ENCODE results near the gene INTS3. TPM values are rescaled to one million over a fixed set of nuclear protein-coding genes. Genes with fewer than 3 reads are reported as not detected.

Gene INTS3
- total and polyA plus RNA-seq, 2 of the 8 experiments (the other 6 are each of a cell fraction or from before 2014, with no cell fraction given), result 66.8 to 93.2 TPM

DNA sequence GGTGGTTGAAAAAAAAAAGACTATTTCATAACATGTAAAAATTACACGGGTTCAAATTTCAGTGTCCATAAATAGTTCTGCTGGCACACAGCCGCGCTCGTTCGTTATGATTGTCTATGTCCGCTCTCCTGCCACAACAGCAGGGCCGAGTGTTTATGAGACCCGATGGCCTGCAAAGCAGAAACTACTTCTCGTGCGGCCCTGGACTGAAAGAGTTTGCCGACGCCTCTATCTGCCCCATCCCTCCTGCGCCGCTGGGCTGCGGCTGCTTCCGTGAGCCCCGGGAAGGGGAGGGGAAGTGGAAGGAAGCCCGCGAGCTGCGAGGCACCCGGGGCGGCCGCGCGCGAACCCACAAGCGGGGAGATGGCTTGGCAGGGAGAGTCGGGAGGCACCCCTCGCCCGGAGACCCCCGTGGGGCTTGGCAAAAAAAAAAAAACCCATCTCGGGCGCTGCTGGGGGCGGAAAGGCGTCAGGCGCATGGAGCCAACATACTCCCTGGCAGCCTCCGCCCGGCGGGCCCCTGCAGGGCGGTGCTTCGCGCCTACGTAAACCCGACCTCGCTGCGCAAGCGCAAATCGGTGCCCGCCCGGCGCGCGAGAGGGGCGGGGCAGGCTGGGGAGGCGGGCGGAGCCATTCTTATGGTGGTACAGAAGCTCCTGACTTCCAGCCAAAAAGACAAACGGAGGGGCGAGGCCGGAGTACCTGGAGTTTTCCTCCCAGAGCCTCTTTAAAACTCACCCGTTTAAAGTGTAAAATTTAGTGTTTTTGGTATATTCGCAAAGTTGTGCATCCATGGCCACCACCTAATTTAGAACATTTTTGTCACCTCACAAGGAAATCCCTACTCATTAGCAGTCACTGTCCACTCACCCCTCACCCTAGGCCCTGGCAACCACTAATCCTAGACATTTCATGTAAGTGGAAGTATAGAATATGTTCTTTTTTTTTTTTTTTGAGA lies 55.7 kb downstream of the INTS3 start:
- peak overlapping the region; percentile 86 for H4K8ac ChIP-seq (ENCODE audit: extremely low read depth, insufficient read depth, low read length)
- 6% methylated on average over 54 of the region's 61 CpGs; no CpG with 5 or more reads in 1 of the 2 experiments for WGBS, 2 experiments (ENCODE audit: extremely low coverage in 1 of 2, insufficient coverage in 1 of 2, insufficient read length in 1 of 2, insufficient replicate concordance in 2 of 2, low coverage in 1 of 2, low lambda C conversion rate in 2 of 2, missing lambda C conversion rate in 1 of 2)
- H2BK5ac ChIP-seq (ENCODE audit: low read depth, low read length), result peak overlapping the region; percentile 77; the same call in 1 of the 2 replicates
- peak overlapping the region; percentile 73 to 78 for H3K4me2 ChIP-seq (ENCODE audit: insufficient read depth in 1 of 2, low read depth in 2 of 2, low read length in 2 of 2)
- no peak overlapping the region for H3K23ac ChIP-seq (ENCODE audit: insufficient read length)
- H2AFZ ChIP-seq (ENCODE audit: low read length), result 0 out of 2 replicates have a peak overlapping the region, but pooled peaks have one; percentile 48
- ChIA-PET POLR2A (ENCODE audit: partially characterized antibody) (interaction anchor here (0.6 to 3.2 kb wide), 11 partner anchors 8 to 331 kb away, joined by 3 to 17 read pairs (median 4); partner anchors contain the start of genes RPS27, SLC27A3 and SLC39A1), CTCF (ENCODE audit: partially characterized antibody) (interaction anchor here (0.8 to 1.5 kb wide), 2 partner anchors 8 to 11 kb away, joined by 4 to 7 read pairs; partner anchors contain the start of gene SLC27A3)
- H3K4me1 ChIP-seq (replicated peaks in 1 of 4; ENCODE audit: control insufficient read depth in 3 of 4, insufficient read depth in 4 of 4, low read length in 3 of 4), result peaks cover 0 to 2% (median 0%) of the 10 kb centered on the region in 4 experiments; a peak in 2 of 7 replicates
- H3K36me3 ChIP-seq (ENCODE audit: control insufficient read depth in 2 of 4, insufficient read depth in 4 of 4, low read length in 3 of 4), result no peaks in the 10 kb centered on the region
- peak overlapping the region; percentile 87 for H3K18ac ChIP-seq (ENCODE audit: extremely low read depth, low read length)
- H3K14ac ChIP-seq (ENCODE audit: insufficient read length), result no peak overlapping the region
- no peak overlapping the region for H2BK15ac ChIP-seq (ENCODE audit: low read length)
- H4K91ac ChIP-seq (replicated peaks; ENCODE audit: insufficient read length, low read length), result peak overlapping the region; percentile 66
- DNase-seq (ENCODE audit: low read depth in 1 of 2, low spot score in 2 of 2) (peak; percentile 80 to 97), FAIRE-seq (no peak)
- peak overlapping the region; percentile 62 to 71 (median 66) for H3K4me3 ChIP-seq (ENCODE audit: extremely low read depth in 1 of 4, insufficient read depth in 2 of 4, low read depth in 3 of 4, low read length in 4 of 4)
- H2BK12ac ChIP-seq (ENCODE audit: low read depth, low read length), result no peak overlapping the region
- H4K20me1 ChIP-seq (replicated peaks in 1 of 2; ENCODE audit: control insufficient read depth in 1 of 2, insufficient read depth in 2 of 2, low read length in 2 of 2), result no peaks in the 10 kb centered on the region
- H2AK5ac ChIP-seq (ENCODE audit: low read depth, low read length), result no peak overlapping the region
- H2BK120ac ChIP-seq (replicated peaks; ENCODE audit: low read depth, low read length), result no peak overlapping the region
- H3K79me1 ChIP-seq (ENCODE audit: low read depth, low read length), result no peaks in the 10 kb centered on the region
- peak overlapping the region; percentile 77 for H3K56ac ChIP-seq (replicated peaks; ENCODE audit: insufficient read length, low read depth, low read length)
- no peaks in the 10 kb centered on the region; the same call in 1 of the 2 replicates for H3K23me2 ChIP-seq (ENCODE audit: low read depth, low read length)
- H3K79me2 ChIP-seq (ENCODE audit: control insufficient read depth in 1 of 2, insufficient read depth in 2 of 2, low read length in 2 of 2), result no peaks in the 10 kb centered on the region
- peak overlapping the region; percentile 81; the same call in 1 of the 2 replicates for H3K27ac ChIP-seq (ENCODE audit: low read depth, low read length)
- no peaks in the 10 kb centered on the region; a peak in 1 of 7 replicates for H3K27me3 ChIP-seq (replicated peaks in 1 of 4; ENCODE audit: control insufficient read depth in 3 of 4, extremely low read depth in 1 of 4, insufficient read depth in 3 of 4, low read length in 3 of 4)
- no peaks in the 10 kb centered on the region for H3K9me3 ChIP-seq (ENCODE audit: insufficient read depth in 2 of 2, low read depth in 1 of 2, low read length in 1 of 2)
- H2BK20ac ChIP-seq (ENCODE audit: low read length), result no peak overlapping the region
- H4K5ac ChIP-seq (ENCODE audit: insufficient read length, low read depth, low read length), result peak overlapping the region; percentile 75
- H3K4ac ChIP-seq (replicated peaks; ENCODE audit: insufficient read length, low read depth, low read length), result peak overlapping the region; percentile 21
- peak overlapping the region in 3 of 4 experiments; percentile 35 to 46 (median 43); a peak in 4 of 7 replicates for H3K9ac ChIP-seq (replicated peaks in 1 of 4; ENCODE audit: extremely low read depth in 1 of 4, low read depth in 3 of 4, low read length in 3 of 4)
- TF ChIP-seq ASH2L (IDR thresholded peaks at IDR 0.05; ENCODE audit: low read length) (peak; percentile 94), HDAC2 (IDR thresholded peaks at IDR 0.05; ENCODE audit: borderline replicate concordance in 1 of 2, low read depth in 2 of 2, low read length in 2 of 2) (0 out of 4 replicates have a peak, but pooled peaks have one; percentile 52 to 55), BCL11A (IDR thresholded peaks at IDR 0.05; ENCODE audit: low read depth in 2 of 2, low read length in 2 of 2) (no peak), CREB1 (IDR thresholded peaks at IDR 0.05) (peak; percentile 43; the same call in 1 of the 2 replicates), MAFK (IDR thresholded peaks at IDR 0.05; ENCODE audit: low read depth, low read length) (no peak), SAP30 (IDR thresholded peaks at IDR 0.05; ENCODE audit: insufficient read depth, insufficient replicate concordance, low read length) (no peak), RNF2 (IDR thresholded peaks at IDR 0.05; ENCODE audit: borderline replicate concordance, low read depth, low read length, missing control alignments, poor library complexity, severe bottlenecking) (no peak), TBP (IDR thresholded peaks at IDR 0.05; ENCODE audit: low read depth, low read length) (peak; percentile 48; the same call in 1 of the 2 replicates), GTF2F1 (IDR thresholded peaks at IDR 0.05; ENCODE audit: borderline replicate concordance, low read depth, low read length) (no peak)

Measured in H1 (cell line).